Endothelial cell of umbilical vein (primary cell): ENCODE results near the gene MACROD2. TPM values are rescaled to one million over a fixed set of nuclear protein-coding genes. Genes with fewer than 3 reads are reported as not detected.
A peak's percentile ranks its signal among the peaks of the same experiment; 100 is the strongest.

Experiments
- BruUV-seq: library from RNA; stranded (reverse); fragments of 400-500 nt; replicated peaks from 2 replicates; lab custom pipeline; 2021; lab: Mats Ljungman, UMichigan
- CTCF ChIA-PET: fragments of 300-600, 350-600 bp; sonication (Branson Sonifier 250); formaldehyde crosslinking; loops from one replicate; lab custom pipeline; 2021; ENCODE audit warnings: antibody characterized with exemption, inconsistent platforms; lab: Charles Lee
- POLR2A ChIA-PET: fragments of 300-600, 350-600 bp; sonication (Branson Sonifier 250); formaldehyde crosslinking; loops from one replicate; lab custom pipeline; 2021; ENCODE audit warnings: antibody characterized with exemption, inconsistent platforms; lab: Charles Lee
- DNase-seq: peaks from one replicate; pipeline ENCODE4 v3.0.0-alpha.2; 2011; ENCODE audit warnings: low read depth, low spot score
- FAIRE-seq: peaks from 2 replicates; lab custom pipeline; 2011; peaks lifted over from hg19 to GRCh38; lab: Jason Lieb, UNC
- H2AFZ ChIP-seq: 2 replicates; pipeline ENCODE4 v1.6.0; 2012; ENCODE audit warnings: low read depth, low read length, control low read depth, inconsistent platforms
- H3K27ac ChIP-seq: 2 replicates; pipeline ENCODE4 v1.5.1; 2011; ENCODE audit warnings: low read depth, mild to moderate bottlenecking, control low read depth, low read length, moderate library complexity; ENCODE audit not compliant: insufficient read depth
- H3K27me3 ChIP-seq, 2 experiments: 2 replicates each; pipeline versions ENCODE4 v1.6.0 to v1.6.1; 2011; ENCODE audit warnings: low read length in 2 of 2, mixed read lengths in 1 of 2; ENCODE audit not compliant: control insufficient read depth in 2 of 2, insufficient read depth in 2 of 2
- H3K36me3 ChIP-seq, 2 experiments: 2 replicates in 1 of 2; 3 replicates in 1 of 2; pipeline ENCODE4 v1.5.1; 2011; ENCODE audit warnings: low read length in 2 of 2, mild to moderate bottlenecking in 1 of 2, moderate library complexity in 1 of 2; ENCODE audit not compliant: control insufficient read depth in 2 of 2, insufficient read depth in 2 of 2; ENCODE audit errors: extremely low read depth in 1 of 2
- H3K4me1 ChIP-seq: 3 replicates; pipeline ENCODE4 v1.5.1; 2011; ENCODE audit warnings: mild to moderate bottlenecking, low read length; ENCODE audit not compliant: control insufficient read depth, insufficient read depth; ENCODE audit errors: extremely low read depth
- H3K4me2 ChIP-seq: 2 replicates; pipeline ENCODE4 v1.6.1; 2011; ENCODE audit warnings: low read length, control low read depth, mixed read lengths; ENCODE audit not compliant: insufficient read depth
- H3K4me3 ChIP-seq, 3 experiments: fragments of 200-600 bp in 1 of 3; sonication (generic), shearing (Covaris generic) in 1 of 3; replicated peaks in 1 of 3; 2 replicates each; pipeline ENCODE4 v1.5.1; 2011 to 2016; ENCODE audit warnings: control low read depth in 3 of 3, low read length in 3 of 3, mild to moderate bottlenecking in 2 of 3, inconsistent platforms in 1 of 3, low read depth in 1 of 3, moderate library complexity in 1 of 3; ENCODE audit not compliant: insufficient read depth in 1 of 3
- H3K79me2 ChIP-seq: 2 replicates; pipeline ENCODE4 v1.6.0; 2012; ENCODE audit warnings: low read length, inconsistent platforms; ENCODE audit not compliant: control insufficient read depth, insufficient read depth
- H3K9ac ChIP-seq: replicated peaks from 2 replicates; pipeline ENCODE3; 2011; ENCODE audit warnings: low read length, control low read depth; ENCODE audit not compliant: insufficient read depth; ENCODE audit errors: extremely low read depth
- H3K9me1 ChIP-seq: replicated peaks from 3 replicates; pipeline ENCODE4 v1.6.0; 2011; ENCODE audit warnings: mild to moderate bottlenecking, low read length; ENCODE audit not compliant: control insufficient read depth, insufficient read depth; ENCODE audit errors: extremely low read depth
- H3K9me3 ChIP-seq: replicated peaks from 2 replicates; pipeline ENCODE4 v1.5.1; 2012; ENCODE audit warnings: low read length, inconsistent platforms; ENCODE audit not compliant: control insufficient read depth, insufficient read depth
- H4K20me1 ChIP-seq: replicated peaks from 2 replicates; pipeline ENCODE3; 2011; ENCODE audit warnings: mild to moderate bottlenecking, low read length; ENCODE audit not compliant: control insufficient read depth, insufficient read depth; ENCODE audit errors: extremely low read depth
- CTCF ChIP-seq, 2 donors: IDR thresholded peaks; 1 replicate in 1 of 2; 2 replicates in 1 of 2; pipeline ENCODE4 v1.5.1; 2011; ENCODE audit warnings: low read length in 2 of 2, mild to moderate bottlenecking in 2 of 2, moderate library complexity in 2 of 2, control low read depth in 1 of 2, inconsistent platforms in 1 of 2, low read depth in 1 of 2; ENCODE audit not compliant: insufficient read depth in 1 of 2; ENCODE audit errors: extremely low read depth in 1 of 2
- EZH2 ChIP-seq: IDR thresholded peaks from 2 replicates; pipeline ENCODE4 v1.6.1; 2012; ENCODE audit warnings: borderline replicate concordance, low read depth, mild to moderate bottlenecking, moderate library complexity, low read length, inconsistent platforms; ENCODE audit not compliant: severe bottlenecking
- FOS ChIP-seq: IDR thresholded peaks from 2 replicates; pipeline ENCODE4 v1.6.1; 2011; ENCODE audit warnings: mild to moderate bottlenecking, low read length, moderate library complexity, borderline replicate concordance; ENCODE audit not compliant: insufficient read depth
- GATA2 ChIP-seq: IDR thresholded peaks from 2 replicates; pipeline ENCODE4 v1.7.0; 2011; ENCODE audit warnings: low read depth, mild to moderate bottlenecking, moderate library complexity, mixed read lengths, low read length; ENCODE audit not compliant: insufficient read length, insufficient read depth
- MAX ChIP-seq: IDR thresholded peaks from 2 replicates; pipeline ENCODE4 v1.6.1; 2011; ENCODE audit not compliant: insufficient read depth, insufficient read length
- MYC ChIP-seq: IDR thresholded peaks from one replicate; pipeline ENCODE4 v1.6.1; 2011; ENCODE audit warnings: mild to moderate bottlenecking, low read depth, low read length
- POLR2AphosphoS5 ChIP-seq: IDR thresholded peaks from 2 replicates; pipeline ENCODE4 v1.6.1; 2012; ENCODE audit warnings: low read depth, mild to moderate bottlenecking, control low read depth, low read length, moderate library complexity; ENCODE audit not compliant: insufficient read depth
- dilution Hi-C: fragments of 300-500 bp; cut with MboI; formaldehyde crosslinking; loops from one replicate; pipeline ENCODE4 v1.15.0; 2019; ENCODE audit warnings: low sequenced_read_pairs; ENCODE audit not compliant: extremely low pct_ligation_motif_present
- intact Hi-C: fragments of 100-400 bp; cut with micrococcal nuclease; formaldehyde crosslinking; loops from one replicate; pipeline ENCODE4 v1.10.0; 2022
- polyA plus RNA-seq, 4 experiments: library from polyadenylated mRNA; depleted of rRNA in 3 of 4; stranded (reverse) in 3 of 4; unstranded in 1 of 4; fragments of >200 nt; gene quantifications; 2 replicates each; pipeline versions ENCODE4 v1.2.1 to v1.2.3, GENCODE V29; 2011 to 2012; ENCODE audit warnings: missing spikeins in 1 of 4
- total RNA-seq: library from RNA; stranded (reverse); gene quantifications from 2 replicates; pipeline ENCODE4 v1.2.3, GENCODE V29; 2021

Gene MACROD2
- total and polyA plus RNA-seq, 2 donors (not counting 3 experiments of a cell fraction or from before 2014, with no cell fraction given): 0.11 to 0.73 TPM

- Histone ChIP-seq H3K9ac (no peak overlapping the region), H3K9me1 (no peaks in the 10 kb centered on the region), H3K4me3 (no peak overlapping the region), H3K27me3 (no peaks in the 10 kb centered on the region), H3K79me2 (no peaks in the 10 kb centered on the region), H3K4me1 (no peaks in the 10 kb centered on the region), H3K27ac (no peak overlapping the region), H3K9me3 (no peaks in the 10 kb centered on the region), H3K36me3 (no peaks in the 10 kb centered on the region), H4K20me1 (no peaks in the 10 kb centered on the region), H3K4me2 (no peak overlapping the region), H2AFZ (no peak overlapping the region)
- DNase-seq (no peak), FAIRE-seq (no peak)
- TF ChIP-seq FOS: peak; percentile 28
- no peak for TF ChIP-seq GATA2
- no peak for TF ChIP-seq POLR2AphosphoS5
- no peak for TF ChIP-seq CTCF (IDR thresholded peaks at IDR 0.05; ENCODE audit: extremely low read depth in 1 of 2, insufficient read depth in 1 of 2, low read depth in 1 of 2, low read length in 2 of 2)
- no peak for TF ChIP-seq EZH2
- TF ChIP-seq MYC: no peak
- TF ChIP-seq MAX: no peak
- POLR2A ChIA-PET: no interaction called here
- dilution Hi-C loops (no loop called here), intact Hi-C loops (no loop called here)
- BruUV-seq: no TSS peak
- CTCF ChIA-PET: no interaction called here
Measured at GRCh38 chr20:14937846-14938245, 942.5 kb downstream of the MACROD2 start.
